GM18505 (cell line): ENCODE results near the gene MYLK.
A peak's percentile ranks its signal among the peaks of the same experiment; 100 is the strongest.
"Not testable (repeated sequence)": the region's sequence is repeated elsewhere in the genome, so short reads cannot be mapped to it uniquely, and the experiment has no call there.

Source experiments
- ATAC-seq: cut with Tn5 transposase; IDR thresholded peaks from one replicate; pipeline ENCODE4 v1.9.1; 2021; ENCODE audit not compliant: unreplicated experiment
- POLR2A ChIP-seq: IDR thresholded peaks from 4 replicates; pipeline ENCODE4 v1.6.1; 2011; ENCODE audit warnings: borderline replicate concordance; ENCODE audit not compliant: insufficient read depth, insufficient read length; ENCODE audit errors: extremely low read depth

Gene MYLK

DNA sequence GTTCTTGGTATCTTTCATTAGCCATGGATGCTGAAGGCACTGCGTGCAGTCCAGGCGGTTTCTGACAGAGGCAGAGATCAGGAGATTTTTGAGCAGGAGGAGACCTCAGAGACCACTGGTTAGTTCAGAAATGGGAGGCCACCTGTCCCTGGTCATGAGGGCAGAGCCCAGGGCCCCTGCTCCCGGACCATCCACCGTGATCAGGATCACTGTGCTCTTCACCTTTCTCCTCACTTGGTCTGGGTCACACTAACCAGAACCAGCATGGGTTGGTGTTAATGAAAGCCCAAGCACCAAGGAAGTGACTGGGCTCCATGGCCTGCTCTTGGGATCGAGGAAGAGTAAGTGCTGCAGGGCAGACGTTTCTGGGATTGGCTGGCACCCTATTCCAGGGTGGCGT, 257.3 kb downstream of the MYLK start:
- no peak for TF ChIP-seq POLR2A
- ATAC-seq = no peak

DNA sequence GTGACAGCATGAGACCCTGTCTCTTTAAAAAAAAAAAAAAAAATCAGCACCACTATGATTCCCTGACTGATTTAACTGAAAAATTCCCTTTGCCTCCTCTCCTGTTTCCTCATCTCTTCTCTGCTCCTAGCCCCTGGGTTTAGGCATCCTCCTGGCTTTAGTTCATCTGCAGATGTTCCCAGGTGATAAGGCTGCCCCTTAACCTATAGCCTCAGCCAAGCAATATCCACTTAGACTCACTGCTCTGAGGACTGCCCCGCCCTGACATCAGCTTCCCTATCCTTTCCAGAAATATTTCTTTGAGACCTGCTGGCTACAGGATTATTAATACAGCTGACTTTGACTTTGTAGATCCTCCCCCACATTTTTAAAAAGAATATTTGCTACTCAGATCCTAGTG, 259.8 kb downstream of the MYLK start:
- TF ChIP-seq POLR2A = no peak
- ATAC-seq = no peak

DNA sequence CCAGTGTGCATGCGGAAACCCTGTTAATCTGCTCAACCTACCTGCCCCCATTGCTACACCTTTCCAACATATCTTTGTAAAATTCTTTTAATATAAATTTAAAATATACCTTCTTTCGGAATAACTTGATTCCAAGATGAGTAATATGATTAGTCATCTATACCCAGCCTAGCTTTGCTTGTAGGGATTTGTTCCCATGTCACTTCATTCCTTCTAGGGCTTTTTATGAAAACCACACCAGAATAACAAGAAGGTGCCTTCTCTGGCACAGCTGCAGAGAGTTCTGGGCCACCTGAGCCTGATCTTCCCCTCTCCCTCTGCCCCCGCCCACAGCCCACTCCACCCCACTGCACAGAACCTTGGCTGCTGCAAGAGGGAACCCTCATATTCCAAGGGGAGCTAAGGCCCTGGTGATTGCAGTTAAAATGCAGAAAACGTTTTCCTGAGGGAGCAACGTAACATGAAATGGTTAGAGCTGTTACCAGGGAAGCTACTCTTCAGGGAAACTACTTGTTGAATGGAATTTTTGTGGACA, 260.7 kb downstream of the MYLK start:
- no peak for TF ChIP-seq POLR2A
- no peak for ATAC-seq

DNA sequence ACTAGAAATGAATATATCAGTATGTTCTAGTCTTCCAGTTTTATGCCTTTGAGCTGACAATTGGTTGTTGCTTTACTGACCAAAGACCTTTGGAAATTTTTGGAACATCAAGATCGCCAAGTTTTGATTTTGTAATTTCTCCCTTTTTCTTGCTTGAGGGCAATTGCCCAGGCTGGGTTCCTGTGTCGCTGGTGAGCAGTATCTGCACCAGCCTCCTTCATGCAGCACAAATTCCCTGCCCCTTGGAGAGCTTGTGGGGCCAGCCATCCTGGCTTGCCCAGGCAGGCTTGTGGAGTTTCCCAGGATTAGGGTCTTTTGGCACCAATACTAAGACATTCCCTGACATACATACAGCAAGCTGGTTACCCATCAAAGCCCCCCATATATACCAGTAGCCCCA, 261.4 kb downstream of the MYLK start:
- no peak for ATAC-seq
- TF ChIP-seq POLR2A = no peak

DNA sequence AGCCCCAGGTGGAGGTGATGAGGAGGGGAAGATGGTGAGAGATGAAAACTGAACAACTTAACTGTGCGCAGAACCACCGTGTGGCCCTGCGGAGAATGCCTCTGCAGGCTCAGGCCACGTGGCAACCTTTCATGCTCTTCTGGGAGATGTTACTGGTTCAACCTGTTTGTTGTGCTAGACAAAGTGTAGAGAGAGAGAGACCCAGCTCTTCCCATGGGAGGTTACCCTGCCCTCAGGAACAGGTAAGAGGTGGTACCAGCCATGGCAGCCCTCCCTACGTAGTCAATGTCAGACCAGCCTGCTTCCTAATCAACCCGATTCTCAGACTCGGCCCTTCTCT, 262.3 kb downstream of the MYLK start:
- no peak for TF ChIP-seq POLR2A
- ATAC-seq = no peak

DNA sequence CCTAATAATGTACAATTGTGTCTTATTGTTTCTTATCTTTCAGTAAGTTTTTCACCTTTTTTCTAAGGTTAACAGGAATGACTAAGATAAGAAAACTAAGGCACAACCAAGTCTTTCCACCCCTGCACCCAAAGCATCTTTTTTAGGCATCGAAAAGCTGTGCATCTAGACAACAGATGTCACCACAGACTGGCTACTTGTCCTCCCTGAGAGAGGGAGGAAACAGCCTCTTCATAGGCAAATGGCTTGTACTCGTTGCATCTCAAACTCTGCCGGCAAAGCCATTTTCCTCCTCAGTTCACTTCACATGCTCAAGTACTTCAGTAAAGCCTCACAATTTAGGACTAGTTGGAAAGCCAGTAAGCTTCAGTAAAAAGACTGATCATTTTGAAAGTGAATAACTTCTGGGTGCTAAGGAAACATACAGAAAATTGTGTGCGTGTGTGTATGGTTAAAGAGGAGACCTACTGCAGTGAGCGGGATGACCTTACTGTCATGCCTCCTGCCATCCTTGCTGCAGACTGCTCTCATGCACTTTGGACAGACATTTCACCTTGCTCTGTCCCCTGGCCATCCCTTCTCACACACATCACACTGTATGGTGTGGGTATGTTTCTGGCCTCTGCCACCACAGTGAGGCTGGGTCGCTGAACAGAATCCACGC, 262.8 kb downstream of the MYLK start:
- no peak for ATAC-seq
- no peak for TF ChIP-seq POLR2A

DNA sequence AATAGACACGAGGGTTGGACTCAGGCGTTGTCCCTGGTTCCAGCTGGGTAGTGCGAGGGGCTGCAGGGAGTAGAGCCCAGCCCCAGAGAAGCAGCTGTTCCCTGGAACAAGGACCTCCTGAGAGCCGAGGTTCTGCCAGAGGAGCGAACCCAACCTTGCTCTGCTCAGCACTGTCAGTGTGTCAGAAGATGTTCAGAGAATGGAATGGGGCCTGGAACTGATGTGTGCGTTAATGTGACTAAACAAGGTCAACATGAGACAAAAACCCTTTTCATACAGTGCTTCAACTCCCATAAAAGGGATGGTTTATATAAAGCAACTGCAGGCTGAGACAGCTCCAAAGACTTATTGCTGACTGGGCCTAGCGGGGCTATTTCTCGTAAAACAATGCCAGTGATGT, 263.8 kb downstream of the MYLK start:
- no peak for ATAC-seq
- TF ChIP-seq POLR2A = no peak

DNA sequence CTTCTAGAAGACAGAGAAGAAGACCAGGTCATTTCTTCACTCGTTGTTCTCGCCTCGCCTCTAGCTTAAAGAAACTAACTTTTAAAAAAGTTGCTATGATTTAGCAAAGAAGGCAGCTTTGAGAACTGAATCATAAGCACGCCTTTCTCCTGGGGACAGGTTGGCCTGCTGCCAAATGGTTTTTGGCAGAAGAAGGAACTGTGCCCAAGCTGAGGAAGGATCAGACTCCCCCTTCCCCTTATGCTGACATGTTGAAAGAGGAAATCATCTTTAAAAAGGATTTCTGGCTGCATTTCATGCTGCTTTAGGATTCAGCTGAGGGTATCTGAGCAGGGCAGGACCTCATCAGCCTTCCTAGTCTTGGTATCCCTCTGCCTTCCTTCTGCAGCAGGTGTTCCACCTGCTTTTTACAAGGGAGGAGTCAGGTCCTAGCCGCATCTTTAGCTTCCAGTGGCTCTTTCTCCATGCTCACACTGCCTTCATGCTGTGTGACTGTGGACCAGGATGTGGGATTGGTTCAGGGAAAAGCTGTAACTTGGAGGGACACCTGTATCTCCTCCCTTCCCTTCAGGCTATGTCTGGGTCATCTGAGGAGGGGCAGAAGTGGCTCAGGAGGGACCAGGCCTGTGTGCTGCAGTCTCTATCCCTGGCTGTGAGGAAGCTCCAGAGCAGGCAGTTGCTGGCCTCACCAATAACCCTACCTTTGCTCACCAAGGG, 265.2 kb downstream of the MYLK start:
- ATAC-seq = no peak
- TF ChIP-seq POLR2A = no peak

DNA sequence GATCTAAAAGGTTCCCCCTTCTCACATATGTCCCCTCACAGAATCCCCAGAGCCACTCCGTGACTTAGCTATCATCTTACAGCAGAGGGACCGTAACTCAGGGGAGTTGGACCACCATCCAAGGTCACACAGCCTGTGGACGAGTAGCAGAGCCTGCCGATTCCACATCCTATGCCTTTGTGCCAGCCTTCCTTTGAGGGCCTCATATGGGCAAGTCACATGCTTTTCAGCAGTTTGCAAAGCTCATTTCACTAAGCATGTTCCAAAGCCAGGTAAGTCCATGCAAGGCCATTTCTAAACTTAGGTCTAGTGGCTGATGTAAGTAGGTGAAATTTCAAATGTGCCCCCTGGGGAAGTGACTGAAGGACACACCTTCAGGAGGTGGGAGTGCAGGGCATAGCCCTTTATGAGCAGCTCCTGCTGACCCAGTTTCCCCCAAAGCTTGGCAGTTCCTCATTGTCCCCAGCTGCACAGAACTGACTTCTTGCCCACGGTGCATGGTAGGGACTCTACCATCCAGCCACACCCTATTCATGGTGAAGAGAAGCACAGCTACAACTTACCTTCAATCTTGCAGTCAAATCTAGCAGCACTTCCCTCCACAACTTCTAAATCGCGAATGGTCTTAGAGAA, 265.9 kb downstream of the MYLK start:
- TF ChIP-seq POLR2A = no peak
- ATAC-seq = no peak

DNA sequence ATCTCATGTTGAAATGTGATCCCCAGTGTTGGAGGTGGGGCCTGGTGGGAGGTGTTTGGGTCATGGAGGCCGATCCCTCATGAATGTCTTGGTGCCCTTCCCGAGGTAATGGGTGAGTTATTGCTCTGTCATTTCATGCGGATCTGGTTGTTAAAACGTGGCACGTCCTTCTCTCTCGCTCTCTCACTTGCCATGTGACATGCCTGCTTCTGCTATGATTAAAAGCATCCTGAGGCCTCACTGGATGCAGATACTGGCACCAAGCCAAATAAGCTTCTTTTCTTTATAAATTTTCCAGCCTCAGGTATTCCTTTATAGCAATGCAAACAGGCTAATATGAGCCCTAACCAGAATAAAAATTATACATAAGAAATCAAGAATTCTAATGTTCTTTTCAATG, 267.5 kb downstream of the MYLK start:
- ATAC-seq = no peak
- TF ChIP-seq POLR2A = no peak

DNA sequence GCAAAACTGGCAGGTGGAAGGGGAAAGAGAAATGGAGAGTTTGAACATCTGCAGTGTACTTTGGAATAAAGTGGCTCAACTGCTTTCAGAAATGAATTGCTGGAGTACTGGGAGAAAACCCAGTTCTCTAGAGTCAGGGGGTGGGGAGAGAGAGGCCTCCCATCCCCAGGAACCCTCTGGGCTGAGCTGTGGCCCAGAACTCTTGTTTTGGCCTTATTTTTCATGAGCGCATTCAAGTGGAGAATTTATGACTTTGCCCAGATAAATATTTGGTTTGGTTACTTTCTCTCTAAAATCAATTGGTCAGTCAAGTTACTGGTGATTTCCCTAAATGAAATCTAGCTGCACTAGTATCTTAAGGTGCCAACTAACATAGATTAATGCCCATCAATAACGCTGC, 270.6 kb downstream of the MYLK start:
- no peak for TF ChIP-seq POLR2A
- no peak for ATAC-seq

DNA sequence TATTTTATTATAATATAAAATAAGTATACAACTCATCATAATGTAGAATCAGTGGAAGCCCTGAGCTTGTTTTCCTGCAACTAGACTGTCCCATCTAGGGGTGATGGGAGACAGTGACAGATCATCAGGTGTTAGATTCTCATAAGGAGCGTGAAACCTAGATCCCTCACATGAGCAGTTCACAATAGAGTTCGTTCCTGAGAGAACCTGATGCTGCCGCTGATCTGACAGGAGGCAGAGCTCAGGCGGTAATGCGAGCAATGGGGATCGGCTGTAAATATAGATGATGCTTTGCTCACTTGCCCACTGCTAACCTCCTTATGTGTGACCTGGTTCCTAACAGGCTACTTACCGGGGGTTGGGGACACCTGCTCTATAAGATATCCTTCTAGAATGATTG, 272.5 kb downstream of the MYLK start:
- not testable (repeated sequence) for ATAC-seq

DNA sequence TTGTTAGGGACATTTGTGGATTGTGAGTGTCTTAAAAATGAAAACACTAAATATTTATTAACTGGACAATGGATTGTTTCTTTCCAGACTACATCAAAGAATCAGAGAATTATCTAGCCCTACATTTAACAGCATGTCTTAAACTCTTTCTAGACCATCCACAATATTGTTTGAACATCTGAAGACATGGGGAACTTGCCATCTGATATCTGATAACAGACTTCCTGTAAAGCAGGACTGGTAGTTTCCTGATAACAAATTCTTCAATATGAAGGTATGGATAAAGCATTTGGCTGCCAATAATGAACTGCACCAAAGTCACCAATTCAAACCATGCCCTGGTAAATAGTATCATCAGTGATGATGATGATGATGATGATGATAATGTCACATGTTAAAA, 273.1 kb downstream of the MYLK start:
- no peak for TF ChIP-seq POLR2A
- ATAC-seq = no peak

DNA sequence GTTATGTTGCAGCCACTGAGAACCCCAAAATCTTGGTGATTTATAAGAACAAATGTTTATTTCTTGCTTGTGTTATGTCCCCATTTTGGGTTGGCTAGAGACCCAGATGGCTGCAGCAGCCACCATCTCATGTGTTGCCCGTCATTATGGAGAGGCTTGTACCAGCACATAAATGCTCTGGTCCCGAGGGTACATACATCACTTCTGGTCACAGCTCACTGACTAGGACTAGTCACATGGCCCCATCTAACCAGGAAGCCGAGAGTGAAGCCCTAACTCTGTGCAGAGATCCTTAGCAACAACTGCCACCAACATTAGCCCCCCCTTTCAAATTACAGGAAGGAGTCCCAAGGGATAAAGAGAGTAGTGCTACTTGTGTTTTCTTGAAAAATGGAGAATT, 273.8 kb downstream of the MYLK start:
- TF ChIP-seq POLR2A = no peak

More for the DNA sequence above, 273.8 kb downstream of the MYLK start:
- ATAC-seq = peak; percentile 76
